ENCODE measurements around the gene GPRC5A.

- TF ChIP-seq CTCF (IDR thresholded peaks at IDR 0.05) (no peak), POLR2A (IDR thresholded peaks at IDR 0.05) (no peak), POLR2AphosphoS5 (IDR thresholded peaks at IDR 0.05) (no peak), EP300 (IDR thresholded peaks at IDR 0.05) (no peak)
Measured at GRCh38 chr12:12926571-12927071, 35.3 kb downstream of the GPRC5A start.
